ENCODE results near the gene NOBOX.
"Not testable (repeated sequence)": the region's sequence is repeated elsewhere in the genome, so short reads cannot be mapped to it uniquely, and the experiment has no call there.

GRCh38 chr7:144418931-144419330, 15.4 kb upstream of the NOBOX start:
- not testable (repeated sequence) for TF ChIP-seq CTCF (IDR thresholded peaks at IDR 0.05)
- peak in 1 of 2 donors; percentile 13 for TF ChIP-seq POLR2AphosphoS5 (IDR thresholded peaks at IDR 0.05; ENCODE audit: insufficient read depth in 1 of 2, low read depth in 1 of 2)
